Cardiac septum (tissue), 1 donor: Measurements from ENCODE around the gene GSTT4. TPM values are rescaled to one million over a fixed set of nuclear protein-coding genes. Genes with fewer than 3 reads are reported as not detected.
A peak's percentile ranks its signal among the peaks of the same experiment; 100 is the strongest.
"Not testable (repeated sequence)": the region's sequence is repeated elsewhere in the genome, so short reads cannot be mapped to it uniquely, and the experiment has no call there.

Source experiments
- DNase-seq: peaks from one replicate; pipeline ENCODE4 v3.0.0-alpha.2; 2020; ENCODE audit warnings: low spot score
- intact Hi-C: fragments of 100-400 bp; cut with DNase I; formaldehyde crosslinking; loops from one replicate; pipeline ENCODE4 v1.14.0; 2022
- total RNA-seq: library from RNA; stranded (reverse); fragmentation: NEBNext Ultra II Directional; extraction: Animal tissue kit (Norgen Biotek cat#: 25700); gene quantifications from one replicate; pipeline ENCODE4 v1.2.1, GENCODE V29; 2021
- donor health status: DM: no; HTN: no; CAD: no.

GSTT4 gene
- total RNA-seq, 1 donor from 2014 or later = not detected

DNA sequence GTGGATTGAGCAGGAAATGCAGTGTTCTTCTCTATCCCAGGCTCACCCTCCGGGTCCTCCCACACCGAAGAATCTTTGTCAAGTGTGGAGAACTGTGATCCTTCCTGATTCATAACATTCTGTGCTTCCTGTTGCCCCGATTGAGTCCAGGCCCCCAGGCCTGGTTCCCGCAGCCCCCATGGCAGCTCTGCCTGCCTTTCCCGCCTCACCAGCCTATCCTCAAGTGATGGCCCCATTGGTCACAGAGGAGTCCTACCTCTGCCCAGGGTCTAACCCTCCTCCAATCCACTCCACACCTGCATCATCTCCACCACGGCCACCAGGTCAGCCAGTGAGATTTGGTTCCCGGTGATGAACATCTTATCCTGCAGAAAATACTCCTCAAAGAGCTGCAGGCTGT is 5.5 kb downstream of the GSTT4 start:
- intact Hi-C loops = loop anchor here (10.0 kb wide), 1 partner anchor 265 kb away; no protein-coding TSS in a partner anchor
- DNase-seq = not testable (repeated sequence)

DNA sequence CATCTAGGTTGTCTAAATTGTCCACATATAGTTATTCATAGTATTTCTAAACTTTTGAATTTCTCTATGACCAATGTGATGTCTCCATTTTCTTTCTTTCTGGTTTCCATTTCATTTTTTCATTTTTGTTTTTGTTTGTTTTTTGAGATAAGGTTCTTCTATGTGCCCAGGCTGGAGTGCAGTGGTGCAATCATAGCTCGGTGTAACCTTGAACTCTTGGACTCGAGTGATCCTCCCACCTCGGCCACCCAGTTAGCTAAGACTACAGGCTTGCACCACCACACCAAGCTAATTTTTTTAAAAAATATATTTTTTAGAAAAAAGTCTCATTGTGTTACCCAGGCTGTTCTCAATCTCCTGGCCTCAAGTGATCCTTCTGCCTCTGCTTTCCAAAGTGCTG is 8.2 kb downstream of the GSTT4 start:
- intact Hi-C loops = no loop called here
- no peak for DNase-seq

DNA sequence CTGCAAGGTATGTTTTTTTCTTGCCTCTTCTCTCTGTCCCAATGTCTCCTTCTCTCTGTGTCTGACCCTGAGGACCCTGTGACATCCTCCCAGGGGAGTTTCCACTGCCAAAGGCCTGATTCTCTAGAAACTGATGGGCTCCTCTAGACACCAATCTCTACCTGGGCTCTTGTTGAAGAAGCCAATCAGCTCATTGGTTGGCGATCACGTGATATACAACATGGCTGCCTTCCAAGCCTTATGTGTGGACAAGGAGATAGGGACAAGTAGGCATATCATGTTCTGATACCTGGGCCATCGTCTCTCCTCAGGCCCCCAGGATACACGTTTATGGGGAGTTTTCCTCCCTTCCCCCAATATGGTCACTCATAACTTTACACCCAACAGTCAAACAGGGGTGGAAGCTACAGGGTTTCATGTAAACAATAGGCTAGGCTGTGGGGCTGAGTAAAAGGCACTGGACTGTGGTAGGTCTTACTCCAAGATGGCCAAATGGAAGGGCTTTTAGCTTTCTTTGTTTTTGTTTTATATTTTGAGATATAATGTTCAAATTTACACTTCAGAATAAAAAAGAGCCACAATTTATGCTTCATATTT is 11.6 kb downstream of the GSTT4 start:
- DNase-seq, intact Hi-C loops: not testable (repeated sequence)

- intact Hi-C loops = not testable (repeated sequence)
Observed at GRCh38 chr22:23993080-23993479, 12.2 kb downstream of the GSTT4 start.

DNA sequence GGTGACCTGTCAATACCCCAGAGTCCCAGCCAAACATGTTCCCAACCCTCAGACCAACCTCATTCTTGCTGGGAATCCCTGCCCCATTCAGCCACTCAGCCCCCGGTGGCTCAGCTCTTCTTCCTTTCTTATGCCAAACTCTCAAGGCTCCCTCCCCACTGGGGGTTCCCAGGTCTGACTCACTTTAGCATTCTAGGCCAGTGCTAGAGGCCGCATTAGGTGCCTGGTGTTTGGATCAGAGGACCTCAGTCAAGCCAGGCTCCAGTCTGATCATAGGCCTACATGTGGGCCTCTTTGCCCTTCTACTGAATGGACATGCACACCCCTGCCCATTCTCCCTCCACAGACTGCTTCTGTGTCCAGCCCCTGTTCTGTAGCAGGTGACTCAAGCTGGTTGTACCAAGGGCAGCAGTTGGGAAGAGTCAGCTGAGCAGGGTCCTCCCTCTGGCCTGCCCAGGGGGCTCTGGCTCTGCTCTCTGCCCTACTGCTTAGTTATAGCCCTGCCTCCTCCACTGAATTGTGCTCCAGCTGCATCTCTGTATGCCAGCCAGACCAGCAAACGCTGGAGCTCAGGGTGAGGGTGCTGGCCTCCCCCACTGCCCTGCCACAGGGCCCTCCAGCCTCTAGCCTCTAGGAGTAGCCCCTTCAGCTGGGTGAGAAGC is 15.5 kb downstream of the GSTT4 start:
- DNase-seq, intact Hi-C loops: not testable (repeated sequence)

More at GRCh38 chr22:23993080-23993479, 12.2 kb downstream of the GSTT4 start:
- not testable (repeated sequence) for DNase-seq

DNA sequence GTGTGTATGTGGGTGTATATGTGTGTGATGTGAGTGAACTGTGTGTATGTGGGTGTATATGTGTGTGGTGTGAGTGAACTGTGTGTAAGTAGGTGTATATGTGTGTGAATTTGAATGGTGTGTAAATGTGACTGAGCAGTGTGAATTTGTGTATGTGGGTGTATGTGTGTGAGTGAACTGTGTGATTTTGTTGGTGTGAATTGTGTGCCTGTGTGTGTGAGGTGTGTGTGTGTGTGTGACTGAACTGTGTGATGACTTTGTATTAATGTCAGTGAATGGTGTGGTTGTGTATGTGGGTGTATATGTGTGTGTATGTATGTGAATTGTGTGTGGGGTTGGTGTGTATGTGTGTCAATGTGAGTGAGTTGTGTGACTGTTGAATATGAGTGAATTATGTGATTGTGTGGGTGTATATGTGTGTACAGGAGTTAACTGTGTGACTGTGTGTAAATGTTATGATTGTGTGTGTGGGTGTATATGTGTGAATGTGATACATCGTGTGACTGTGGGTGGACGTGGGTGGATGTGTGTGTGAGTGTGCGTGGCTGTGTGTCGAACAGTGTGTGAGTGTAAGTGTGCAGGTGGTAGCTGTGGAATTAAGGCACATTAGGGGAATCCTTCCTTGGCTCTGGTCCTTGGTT is 18.6 kb downstream of the GSTT4 start:
- DNase-seq = peak; percentile 5
- intact Hi-C loops = not testable (repeated sequence)

DNA sequence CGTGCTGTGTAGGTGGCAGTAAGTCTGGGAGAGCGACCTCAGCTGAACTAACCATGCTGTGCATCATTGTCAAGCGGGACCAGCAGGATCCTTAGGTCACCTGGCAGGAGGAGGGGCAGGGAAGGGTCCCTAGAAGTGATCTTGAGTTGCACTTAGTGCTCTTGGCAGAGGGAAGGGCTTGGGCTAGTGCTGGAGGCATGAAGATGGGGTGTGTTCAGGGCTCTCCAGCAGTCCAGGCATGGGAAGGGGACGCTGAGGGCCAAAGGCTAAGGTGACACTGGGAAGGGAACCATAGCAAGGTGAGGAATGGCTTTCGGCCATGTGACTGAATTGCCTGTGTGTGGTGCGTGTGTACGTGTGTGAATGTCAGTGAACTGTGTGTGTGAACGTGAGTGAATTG is 19.2 kb downstream of the GSTT4 start:
- intact Hi-C loops = not testable (repeated sequence)
- DNase-seq = peak; percentile 46

DNA sequence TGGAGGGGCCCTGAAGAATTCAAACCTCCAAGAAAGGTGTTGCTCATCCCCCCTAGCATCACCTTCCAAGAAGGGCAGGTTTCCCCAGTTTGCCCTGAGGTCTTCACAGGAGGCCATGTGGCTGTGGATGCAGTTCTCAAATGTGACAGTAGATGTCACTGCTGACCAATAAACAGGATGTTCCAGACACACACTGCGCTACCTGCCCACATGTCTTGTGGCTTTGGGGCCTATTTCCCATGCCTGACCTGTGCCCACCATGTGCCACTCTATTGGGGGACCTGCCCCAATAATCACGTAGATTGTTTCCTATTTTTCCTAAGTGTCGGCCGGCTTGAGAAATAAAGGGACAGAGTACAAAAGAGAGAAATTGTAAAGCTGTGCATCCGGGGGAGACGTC is 20.8 kb downstream of the GSTT4 start:
- intact Hi-C loops = no loop called here
- peak; percentile 75 for DNase-seq

- intact Hi-C loops, DNase-seq: not testable (repeated sequence)
Observed at GRCh38 chr22:23980567-23980966, 24.7 kb downstream of the GSTT4 start.

GRCh38 chr22:23979557-23980240 is 25.6 kb downstream of the GSTT4 start, which contains the start of gene GSTT2:
Gene GSTT2 (plus strand): TSS chr22:23980134.
- DNase-seq, intact Hi-C loops: not testable (repeated sequence)

DNA sequence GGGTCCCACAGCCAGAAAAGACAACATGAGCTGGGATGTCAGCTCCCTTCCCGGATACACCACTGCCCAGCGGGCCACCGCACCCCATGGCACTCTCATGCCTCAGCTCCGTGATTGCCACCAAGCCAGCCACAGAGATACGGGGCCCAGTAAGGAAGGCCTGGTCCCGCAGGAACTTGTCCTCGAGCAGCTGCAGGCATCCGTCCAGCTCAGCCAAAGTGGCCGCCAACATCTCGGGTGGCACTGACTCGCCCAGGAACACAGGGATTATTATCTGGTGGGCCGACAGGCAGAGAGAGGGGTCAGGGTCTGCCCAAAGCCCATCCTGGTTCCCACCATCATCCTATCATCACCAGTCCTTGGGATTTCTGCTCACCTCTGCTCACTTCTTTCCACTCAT is 27.9 kb downstream of the GSTT4 start:
- intact Hi-C loops = not testable (repeated sequence)
- peak; percentile 67 for DNase-seq

GRCh38 chr22:23974836-23975352 is 30.4 kb downstream of the GSTT4 start:
- intact Hi-C loops = not testable (repeated sequence)
- DNase-seq = peak; percentile 69

GRCh38 chr22:23974345-23974744 is 30.9 kb downstream of the GSTT4 start, which contains the start of gene DDT:
Gene DDT (minus strand): TSS chr22:23974441. CDS start chr22:23974414, 27 bp downstream.
- DNase-seq, intact Hi-C loops: not testable (repeated sequence)

- DNase-seq, intact Hi-C loops: not testable (repeated sequence)
Observed at GRCh38 chr22:23971927-23972326, 33.3 kb downstream of the GSTT4 start.

GRCh38 chr22:23970816-23971486 is 34.3 kb downstream of the GSTT4 start:
- peak; percentile 62 for DNase-seq
- intact Hi-C loops = no loop called here

GRCh38 chr22:23970201-23970641 is 35.0 kb downstream of the GSTT4 start:
- DNase-seq = no peak
- intact Hi-C loops = no loop called here

DNA sequence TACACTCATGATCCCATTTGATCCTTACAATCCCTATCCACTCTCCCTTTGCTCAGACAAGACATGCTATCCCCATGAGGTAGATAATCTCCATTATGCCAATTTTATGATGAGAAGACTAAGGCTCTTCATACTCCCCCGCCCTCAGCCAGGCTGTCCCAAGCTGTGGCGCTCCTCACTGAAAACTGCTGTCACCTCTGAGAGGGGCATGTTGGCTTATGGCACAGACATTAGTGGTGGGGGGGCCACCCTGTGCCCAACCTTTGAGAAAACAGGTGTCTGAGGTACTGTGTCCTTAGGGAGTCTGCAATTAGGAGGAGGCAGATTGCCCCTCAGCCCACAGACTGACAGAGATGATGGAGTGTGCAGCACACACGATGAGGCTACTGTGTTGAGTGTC is 36.2 kb downstream of the GSTT4 start:
- DNase-seq = peak; percentile 27

GRCh38 chr22:23966568-23966967 is 38.7 kb downstream of the GSTT4 start, which contains the start of gene DDTL:
Gene DDTL (plus strand): TSS chr22:23966888. CDS start chr22:23966915, 27 bp downstream.
- intact Hi-C loops, DNase-seq: not testable (repeated sequence)

More for the DNA sequence above, 36.2 kb downstream of the GSTT4 start:
- intact Hi-C loops = no loop called here

GRCh38 chr22:23966094-23966493 is 39.2 kb downstream of the GSTT4 start:
- intact Hi-C loops, DNase-seq: not testable (repeated sequence)
